ENCODE data around the gene RASSF3.

RASSF3 gene

GRCh38 chr12:64618953-64619590, 8.8 kb downstream of the RASSF3 start:
- no peak overlapping the region for H3K9ac ChIP-seq (ENCODE audit: low read length)
- H3F3A ChIP-seq (ENCODE audit: insufficient read depth, low read length), result no peaks in the 10 kb centered on the region; the same call in 1 of the 2 replicates
- no peak overlapping the region for H2AFZ ChIP-seq (ENCODE audit: low read length)
- no peaks in the 10 kb centered on the region for H3K9me2 ChIP-seq (ENCODE audit: low read depth, low read length)
- 0 out of 2 replicates have a peak, but pooled peaks cover 5% of the 10 kb centered on the region for H3K36me3 ChIP-seq (ENCODE audit: insufficient read depth, low read length)
- H3K79me2 ChIP-seq (ENCODE audit: insufficient read depth, low read length), result peaks cover 34% of the 10 kb centered on the region
- H3K4me3 ChIP-seq (ENCODE audit: low read depth, low read length, poor library complexity, severe bottlenecking), result peak overlapping the region; percentile 9
- TF ChIP-seq EZH2 (IDR thresholded peaks at IDR 0.05; ENCODE audit: borderline replicate concordance, low read length) (no peak), CTCF (IDR thresholded peaks at IDR 0.05; ENCODE audit: low read length) (no peak)
- no peaks in the 10 kb centered on the region for H4K20me1 ChIP-seq (ENCODE audit: insufficient read depth, low read length)
- H3K4me1 ChIP-seq (ENCODE audit: insufficient read depth, low read length, severe bottlenecking), result peaks cover 60% of the 10 kb centered on the region
- peak overlapping the region; percentile 74 for H3K27ac ChIP-seq (ENCODE audit: low read depth, low read length, poor library complexity, severe bottlenecking)
- peak overlapping the region; percentile 51 for H3K4me2 ChIP-seq (ENCODE audit: low read length)
- no peaks in the 10 kb centered on the region for H3K9me3 ChIP-seq (ENCODE audit: low read length)
- no peaks in the 10 kb centered on the region for H3K27me3 ChIP-seq (ENCODE audit: insufficient read depth, low read length)

- H3K9me2 ChIP-seq (ENCODE audit: low read depth, low read length), result no peaks in the 10 kb centered on the region
- peak overlapping the region; percentile 36 for H3K4me3 ChIP-seq (ENCODE audit: low read depth, low read length, poor library complexity, severe bottlenecking)
- no peak for TF ChIP-seq CTCF (IDR thresholded peaks at IDR 0.05; ENCODE audit: low read length)
- no peak for TF ChIP-seq EZH2 (IDR thresholded peaks at IDR 0.05; ENCODE audit: borderline replicate concordance, low read length)
- H3K27ac ChIP-seq (ENCODE audit: low read depth, low read length, poor library complexity, severe bottlenecking), result peak overlapping the region; percentile 78
- H2AFZ ChIP-seq (ENCODE audit: low read length), result no peak overlapping the region
- H4K20me1 ChIP-seq (ENCODE audit: insufficient read depth, low read length), result no peaks in the 10 kb centered on the region
- peaks cover 41% of the 10 kb centered on the region for H3K79me2 ChIP-seq (ENCODE audit: insufficient read depth, low read length)
- no peaks in the 10 kb centered on the region for H3K9me3 ChIP-seq (ENCODE audit: low read length)
- H3K36me3 ChIP-seq (ENCODE audit: insufficient read depth, low read length), result no peaks in the 10 kb centered on the region
- H3K9ac ChIP-seq (ENCODE audit: low read length), result no peak overlapping the region; the same call in 1 of the 2 replicates
- H3K4me2 ChIP-seq (ENCODE audit: low read length), result peak overlapping the region; percentile 60
- H3K4me1 ChIP-seq (ENCODE audit: insufficient read depth, low read length, severe bottlenecking), result peaks cover 56% of the 10 kb centered on the region
- H3F3A ChIP-seq (ENCODE audit: insufficient read depth, low read length), result no peaks in the 10 kb centered on the region; the same call in 1 of the 2 replicates
- H3K27me3 ChIP-seq (ENCODE audit: insufficient read depth, low read length), result no peaks in the 10 kb centered on the region
These were observed 11.1 kb downstream of the RASSF3 start for GRCh38 chr12:64621257-64621942.

- Histone ChIP-seq H3F3A (ENCODE audit: insufficient read depth, low read length) (no peaks in the 10 kb centered on the region), H3K36me3 (ENCODE audit: insufficient read depth, low read length) (0 out of 2 replicates have a peak, but pooled peaks cover under 1% of the 10 kb centered on the region), H3K9me2 (ENCODE audit: low read depth, low read length) (no peaks in the 10 kb centered on the region), H3K79me2 (ENCODE audit: insufficient read depth, low read length) (peaks cover 44% of the 10 kb centered on the region), H3K9me3 (ENCODE audit: low read length) (no peaks in the 10 kb centered on the region), H3K27me3 (ENCODE audit: insufficient read depth, low read length) (no peaks in the 10 kb centered on the region), H3K9ac (ENCODE audit: low read length) (no peak overlapping the region), H3K27ac (ENCODE audit: low read depth, low read length, poor library complexity, severe bottlenecking) (no peak overlapping the region), H3K4me1 (ENCODE audit: insufficient read depth, low read length, severe bottlenecking) (peaks cover 47% of the 10 kb centered on the region), H3K4me2 (ENCODE audit: low read length) (no peak overlapping the region), H4K20me1 (ENCODE audit: insufficient read depth, low read length) (no peaks in the 10 kb centered on the region), H3K4me3 (ENCODE audit: low read depth, low read length, poor library complexity, severe bottlenecking) (no peak overlapping the region), H2AFZ (ENCODE audit: low read length) (no peak overlapping the region)
- TF ChIP-seq EZH2 (IDR thresholded peaks at IDR 0.05; ENCODE audit: borderline replicate concordance, low read length) (no peak), CTCF (IDR thresholded peaks at IDR 0.05; ENCODE audit: low read length) (no peak)
These were observed 13.7 kb downstream of the RASSF3 start for GRCh38 chr12:64624035-64624434.
